Endothelial cell of umbilical vein (primary cell): ENCODE results near the gene CCBE1. TPM values are rescaled to one million over a fixed set of nuclear protein-coding genes. Genes with fewer than 3 reads are reported as not detected.

Experiments used
- BruUV-seq: library from RNA; stranded (reverse); fragments of 400-500 nt; replicated peaks from 2 replicates; lab custom pipeline; 2021; lab: Mats Ljungman, UMichigan
- CTCF ChIA-PET: fragments of 300-600, 350-600 bp; sonication (Branson Sonifier 250); formaldehyde crosslinking; loops from one replicate; lab custom pipeline; 2021; ENCODE audit warnings: antibody characterized with exemption, inconsistent platforms; lab: Charles Lee
- POLR2A ChIA-PET: fragments of 300-600, 350-600 bp; sonication (Branson Sonifier 250); formaldehyde crosslinking; loops from one replicate; lab custom pipeline; 2021; ENCODE audit warnings: antibody characterized with exemption, inconsistent platforms; lab: Charles Lee
- DNase-seq: peaks from one replicate; pipeline ENCODE4 v3.0.0-alpha.2; 2011; ENCODE audit warnings: low read depth, low spot score
- FAIRE-seq: peaks from 2 replicates; lab custom pipeline; 2011; peaks lifted over from hg19 to GRCh38; lab: Jason Lieb, UNC
- H2AFZ ChIP-seq: 2 replicates; pipeline ENCODE4 v1.6.0; 2012; ENCODE audit warnings: low read depth, low read length, control low read depth, inconsistent platforms
- H3K27ac ChIP-seq: 2 replicates; pipeline ENCODE4 v1.5.1; 2011; ENCODE audit warnings: low read depth, mild to moderate bottlenecking, control low read depth, low read length, moderate library complexity; ENCODE audit not compliant: insufficient read depth
- H3K27me3 ChIP-seq, 2 experiments: 2 replicates each; pipeline versions ENCODE4 v1.6.0 to v1.6.1; 2011; ENCODE audit warnings: low read length in 2 of 2, mixed read lengths in 1 of 2; ENCODE audit not compliant: control insufficient read depth in 2 of 2, insufficient read depth in 2 of 2
- H3K36me3 ChIP-seq, 2 experiments: 2 replicates in 1 of 2; 3 replicates in 1 of 2; pipeline ENCODE4 v1.5.1; 2011; ENCODE audit warnings: low read length in 2 of 2, mild to moderate bottlenecking in 1 of 2, moderate library complexity in 1 of 2; ENCODE audit not compliant: control insufficient read depth in 2 of 2, insufficient read depth in 2 of 2; ENCODE audit errors: extremely low read depth in 1 of 2
- H3K4me1 ChIP-seq: 3 replicates; pipeline ENCODE4 v1.5.1; 2011; ENCODE audit warnings: mild to moderate bottlenecking, low read length; ENCODE audit not compliant: control insufficient read depth, insufficient read depth; ENCODE audit errors: extremely low read depth
- H3K4me2 ChIP-seq: 2 replicates; pipeline ENCODE4 v1.6.1; 2011; ENCODE audit warnings: low read length, control low read depth, mixed read lengths; ENCODE audit not compliant: insufficient read depth
- H3K4me3 ChIP-seq, 3 experiments: fragments of 200-600 bp in 1 of 3; sonication (generic), shearing (Covaris generic) in 1 of 3; replicated peaks in 1 of 3; 2 replicates each; pipeline ENCODE4 v1.5.1; 2011 to 2016; ENCODE audit warnings: control low read depth in 3 of 3, low read length in 3 of 3, mild to moderate bottlenecking in 2 of 3, inconsistent platforms in 1 of 3, low read depth in 1 of 3, moderate library complexity in 1 of 3; ENCODE audit not compliant: insufficient read depth in 1 of 3
- H3K79me2 ChIP-seq: 2 replicates; pipeline ENCODE4 v1.6.0; 2012; ENCODE audit warnings: low read length, inconsistent platforms; ENCODE audit not compliant: control insufficient read depth, insufficient read depth
- H3K9ac ChIP-seq: replicated peaks from 2 replicates; pipeline ENCODE3; 2011; ENCODE audit warnings: low read length, control low read depth; ENCODE audit not compliant: insufficient read depth; ENCODE audit errors: extremely low read depth
- H3K9me1 ChIP-seq: replicated peaks from 3 replicates; pipeline ENCODE4 v1.6.0; 2011; ENCODE audit warnings: mild to moderate bottlenecking, low read length; ENCODE audit not compliant: control insufficient read depth, insufficient read depth; ENCODE audit errors: extremely low read depth
- H3K9me3 ChIP-seq: replicated peaks from 2 replicates; pipeline ENCODE4 v1.5.1; 2012; ENCODE audit warnings: low read length, inconsistent platforms; ENCODE audit not compliant: control insufficient read depth, insufficient read depth
- H4K20me1 ChIP-seq: replicated peaks from 2 replicates; pipeline ENCODE3; 2011; ENCODE audit warnings: mild to moderate bottlenecking, low read length; ENCODE audit not compliant: control insufficient read depth, insufficient read depth; ENCODE audit errors: extremely low read depth
- CTCF ChIP-seq, 2 donors: IDR thresholded peaks; 1 replicate in 1 of 2; 2 replicates in 1 of 2; pipeline ENCODE4 v1.5.1; 2011; ENCODE audit warnings: low read length in 2 of 2, mild to moderate bottlenecking in 2 of 2, moderate library complexity in 2 of 2, control low read depth in 1 of 2, inconsistent platforms in 1 of 2, low read depth in 1 of 2; ENCODE audit not compliant: insufficient read depth in 1 of 2; ENCODE audit errors: extremely low read depth in 1 of 2
- EZH2 ChIP-seq: IDR thresholded peaks from 2 replicates; pipeline ENCODE4 v1.6.1; 2012; ENCODE audit warnings: borderline replicate concordance, low read depth, mild to moderate bottlenecking, moderate library complexity, low read length, inconsistent platforms; ENCODE audit not compliant: severe bottlenecking
- FOS ChIP-seq: IDR thresholded peaks from 2 replicates; pipeline ENCODE4 v1.6.1; 2011; ENCODE audit warnings: mild to moderate bottlenecking, low read length, moderate library complexity, borderline replicate concordance; ENCODE audit not compliant: insufficient read depth
- GATA2 ChIP-seq: IDR thresholded peaks from 2 replicates; pipeline ENCODE4 v1.7.0; 2011; ENCODE audit warnings: low read depth, mild to moderate bottlenecking, moderate library complexity, mixed read lengths, low read length; ENCODE audit not compliant: insufficient read length, insufficient read depth
- JUN ChIP-seq: IDR thresholded peaks from 2 replicates; pipeline ENCODE4 v1.6.1; 2011; ENCODE audit warnings: borderline replicate concordance, low read depth; ENCODE audit not compliant: insufficient read length, insufficient read depth
- POLR2A ChIP-seq: IDR thresholded peaks from 2 replicates; pipeline ENCODE4 v1.6.1; 2012; ENCODE audit warnings: low read depth, mild to moderate bottlenecking, control low read depth, low read length
- dilution Hi-C: fragments of 300-500 bp; cut with MboI; formaldehyde crosslinking; loops from one replicate; pipeline ENCODE4 v1.15.0; 2019; ENCODE audit warnings: low sequenced_read_pairs; ENCODE audit not compliant: extremely low pct_ligation_motif_present
- intact Hi-C: fragments of 100-400 bp; cut with micrococcal nuclease; formaldehyde crosslinking; loops from one replicate; pipeline ENCODE4 v1.10.0; 2022
- polyA plus RNA-seq, 4 experiments: library from polyadenylated mRNA; depleted of rRNA in 3 of 4; stranded (reverse) in 3 of 4; unstranded in 1 of 4; fragments of >200 nt; gene quantifications; 2 replicates each; pipeline versions ENCODE4 v1.2.1 to v1.2.3, GENCODE V29; 2011 to 2012; ENCODE audit warnings: missing spikeins in 1 of 4
- total RNA-seq: library from RNA; stranded (reverse); gene quantifications from 2 replicates; pipeline ENCODE4 v1.2.3, GENCODE V29; 2021

Gene CCBE1
- total and polyA plus RNA-seq, 2 donors (not counting 3 experiments of a cell fraction or from before 2014, with no cell fraction given) = 0.04 TPM; not detected in 1

GRCh38 chr18:59466980-59467379 is 230.2 kb downstream of the CCBE1 start:
- no peaks in the 10 kb centered on the region for H3K79me2 ChIP-seq
- ChIA-PET POLR2A (no interaction called here), CTCF (no interaction called here)
- H3K9me3 ChIP-seq = no peaks in the 10 kb centered on the region
- no peak overlapping the region for H3K4me3 ChIP-seq
- no peaks in the 10 kb centered on the region for H4K20me1 ChIP-seq
- BruUV-seq = no TSS peak
- no peaks in the 10 kb centered on the region for H3K4me1 ChIP-seq
- no peaks in the 10 kb centered on the region for H3K36me3 ChIP-seq
- TF ChIP-seq GATA2 (no peak), JUN (no peak), POLR2A (no peak), EZH2 (no peak)
- FAIRE-seq (no peak), DNase-seq (no peak)
- H3K27me3 ChIP-seq = no peaks in the 10 kb centered on the region
- dilution Hi-C loops (no loop called here), intact Hi-C loops (no loop called here)
- no peaks in the 10 kb centered on the region for H3K9me1 ChIP-seq
- H2AFZ ChIP-seq = no peak overlapping the region
- H3K4me2 ChIP-seq = no peak overlapping the region
- H3K27ac ChIP-seq = no peak overlapping the region
- H3K9ac ChIP-seq = no peak overlapping the region

DNA sequence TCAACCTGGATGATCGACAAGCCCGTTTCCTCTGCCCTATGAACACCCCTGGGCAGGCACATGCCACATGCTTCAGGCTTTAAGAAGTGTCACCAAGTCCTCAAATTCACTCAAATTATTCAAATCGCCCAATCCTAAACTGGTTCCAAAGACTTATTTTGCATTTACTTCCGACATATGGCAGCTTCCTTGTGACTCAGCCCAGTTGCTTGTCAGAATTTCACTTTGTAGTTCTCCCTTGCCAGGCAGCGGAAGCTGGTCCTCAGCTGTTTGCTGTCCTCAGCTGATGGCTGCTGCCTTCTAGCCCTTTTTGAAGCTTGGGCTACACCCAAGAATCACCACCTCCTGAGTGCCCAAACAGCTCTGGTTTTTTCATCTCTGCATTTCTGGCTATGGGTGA is 232.7 kb downstream of the CCBE1 start:
- Histone ChIP-seq H4K20me1 (no peaks in the 10 kb centered on the region), H3K27me3 (no peaks in the 10 kb centered on the region), H3K9me3 (no peaks in the 10 kb centered on the region), H3K9me1 (no peaks in the 10 kb centered on the region), H3K79me2 (no peaks in the 10 kb centered on the region), H3K36me3 (no peaks in the 10 kb centered on the region), H2AFZ (no peak overlapping the region), H3K4me3 (no peak overlapping the region), H3K4me2 (no peak overlapping the region), H3K4me1 (no peaks in the 10 kb centered on the region), H3K9ac (no peak overlapping the region), H3K27ac (no peak overlapping the region)
- FAIRE-seq (no peak), DNase-seq (no peak)
- dilution Hi-C loops (no loop called here), intact Hi-C loops (no loop called here)
- BruUV-seq = no TSS peak
- ChIA-PET CTCF (interaction anchor here (1.1 to 10.6 kb wide), 4 partner anchors 11 to 359 kb away, joined by 3 to 413 read pairs (median 8); partner anchors contain the start of gene CCBE1), POLR2A (no interaction called here)
- no peak for TF ChIP-seq FOS
- TF ChIP-seq GATA2 = no peak
- TF ChIP-seq CTCF (IDR thresholded peaks at IDR 0.05; ENCODE audit: extremely low read depth in 1 of 2, insufficient read depth in 1 of 2, low read depth in 1 of 2, low read length in 2 of 2) = no peak
